Measurements from ENCODE around the gene PLPPR1. TPM values are rescaled to one million over a fixed set of nuclear protein-coding genes. Genes with fewer than 3 reads are reported as not detected.
"Not testable (repeated sequence)": the region's sequence is repeated elsewhere in the genome, so short reads cannot be mapped to it uniquely, and the experiment has no call there.

The PLPPR1 gene
- total RNA-seq, 1 donor from 2014 or later: not detected

DNA sequence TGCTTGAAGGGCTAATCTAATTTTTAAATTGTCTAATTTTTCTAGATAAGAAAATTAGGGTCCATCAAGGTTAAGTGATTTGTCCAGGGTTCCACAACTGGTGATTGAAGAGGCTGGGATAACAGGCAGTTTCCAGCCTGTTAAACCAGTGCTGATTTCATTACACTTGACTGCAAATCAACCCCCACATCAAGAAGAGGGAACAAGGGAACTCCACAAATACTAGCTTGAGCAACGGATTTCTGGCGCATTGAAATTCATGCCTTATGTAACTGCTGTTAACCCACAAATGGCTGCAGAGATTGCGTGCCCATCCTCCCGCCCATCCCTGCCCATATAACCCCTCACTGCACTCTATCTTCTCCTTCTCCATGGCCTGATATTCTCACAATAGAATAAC lies 10.0 kb downstream of the PLPPR1 start:
- no peak for DNase-seq (ENCODE audit: low spot score)
- intact Hi-C loops (cut with DNase I): no loop called here

DNA sequence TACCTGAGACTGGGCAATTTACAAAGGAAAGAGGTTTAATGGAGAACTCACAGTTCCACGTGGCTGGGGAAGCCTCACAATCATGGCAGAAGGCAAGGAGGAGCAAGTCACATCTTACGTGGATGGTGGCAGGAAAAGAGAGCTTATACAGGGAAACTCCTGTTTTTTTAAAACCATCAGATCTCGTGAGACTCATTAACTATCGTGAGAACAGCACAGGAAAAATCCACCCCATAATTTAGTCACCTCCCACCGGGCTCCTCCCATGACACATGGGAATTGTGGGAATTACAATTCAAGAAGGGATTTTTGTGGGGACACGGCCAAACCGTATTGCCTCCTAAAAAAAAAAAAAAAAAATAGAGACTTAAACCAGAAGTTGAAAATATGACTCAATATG lies 11.1 kb downstream of the PLPPR1 start:
- DNase-seq (ENCODE audit: low spot score); intact Hi-C loops (cut with DNase I): not testable (repeated sequence)

DNA sequence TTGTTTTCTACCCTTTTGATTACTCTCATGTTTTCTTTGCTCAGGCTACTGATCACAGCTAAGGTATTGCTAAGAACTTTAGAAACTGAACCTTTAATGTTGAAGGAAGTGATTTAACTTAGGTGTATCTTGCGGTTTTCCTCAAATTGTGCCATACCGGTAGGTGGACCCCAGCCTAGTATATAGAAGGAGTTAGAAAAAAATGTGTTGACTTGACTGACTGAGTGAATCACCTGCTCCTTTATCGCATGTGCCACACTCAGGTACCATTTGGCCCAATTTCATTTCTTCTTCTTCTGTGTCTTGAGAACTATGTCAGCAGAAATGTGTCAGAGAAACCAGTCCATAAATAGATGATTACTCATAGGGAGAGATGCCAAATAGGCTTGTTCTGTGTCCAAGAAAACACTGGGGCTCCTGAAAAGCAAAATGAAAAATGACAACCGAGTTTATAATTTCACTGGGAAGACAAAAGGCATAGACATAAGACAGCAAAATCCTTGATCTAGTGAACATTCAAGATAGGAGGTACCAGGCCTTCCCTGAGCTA lies 19.4 kb downstream of the PLPPR1 start:
- no peak for DNase-seq (ENCODE audit: low spot score)
- intact Hi-C loops (cut with DNase I): no loop called here

DNA sequence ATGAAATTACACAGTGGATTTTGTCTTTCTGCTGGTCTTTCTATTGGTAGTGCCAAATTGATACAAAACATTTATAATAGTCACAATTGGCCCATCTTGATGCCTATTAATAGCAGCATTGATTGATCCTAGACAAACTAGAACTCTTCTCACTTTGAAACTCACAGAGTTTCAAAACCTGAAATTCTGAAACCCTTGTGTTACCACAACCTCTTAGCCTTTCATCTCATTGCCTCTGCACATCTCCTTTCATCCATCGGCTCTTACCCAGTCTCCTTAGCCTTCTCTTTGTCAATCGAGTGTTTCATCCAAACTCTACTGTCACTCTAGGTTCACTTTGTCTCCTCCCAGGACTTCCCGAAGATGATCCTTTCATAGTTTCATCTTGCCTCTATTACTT lies 22.1 kb downstream of the PLPPR1 start:
- no peak for DNase-seq (ENCODE audit: low spot score)
- intact Hi-C loops (cut with DNase I): no loop called here

DNA sequence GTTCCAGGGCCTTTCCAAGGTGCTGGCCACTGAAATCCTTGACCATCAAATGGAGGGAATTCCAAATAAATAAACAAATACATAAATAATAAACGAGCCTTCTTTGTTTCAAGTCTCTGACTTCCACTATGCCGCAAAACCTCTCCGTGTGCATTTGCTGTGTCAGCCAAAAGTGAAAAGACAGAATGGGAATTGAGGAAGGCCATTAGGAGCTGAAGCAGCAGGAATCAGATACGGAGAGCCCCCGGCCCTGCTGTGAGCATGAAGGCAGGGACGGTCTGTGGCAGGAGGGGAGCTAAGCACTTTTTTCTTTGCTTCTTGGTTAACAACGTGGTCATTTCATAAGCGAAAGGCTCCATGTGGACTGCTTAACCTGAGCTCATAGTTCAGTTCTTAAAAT lies 26.1 kb downstream of the PLPPR1 start:
- intact Hi-C loops (cut with DNase I): no loop called here
- no peak for DNase-seq (ENCODE audit: low spot score)

DNA sequence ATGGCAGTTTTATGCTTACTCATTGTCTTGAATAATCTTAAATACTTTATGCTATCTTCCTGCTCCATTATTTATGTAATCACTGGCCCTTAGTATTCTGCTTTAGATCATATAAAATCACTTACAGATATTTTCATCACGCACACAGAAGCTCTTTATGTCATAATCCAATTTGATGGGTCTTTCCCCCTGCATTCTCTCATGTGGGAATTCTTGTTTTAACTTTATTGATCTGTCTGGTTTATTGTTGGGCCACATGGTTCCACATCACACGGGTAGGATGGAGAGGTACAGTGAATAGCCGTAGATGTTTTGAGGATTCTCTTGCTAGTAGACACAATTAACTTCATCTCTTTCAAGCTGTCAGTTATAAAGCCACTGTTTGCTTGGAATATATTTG lies 27.0 kb downstream of the PLPPR1 start:
- intact Hi-C loops (cut with DNase I): no loop called here
- DNase-seq (ENCODE audit: low spot score): no peak

DNA sequence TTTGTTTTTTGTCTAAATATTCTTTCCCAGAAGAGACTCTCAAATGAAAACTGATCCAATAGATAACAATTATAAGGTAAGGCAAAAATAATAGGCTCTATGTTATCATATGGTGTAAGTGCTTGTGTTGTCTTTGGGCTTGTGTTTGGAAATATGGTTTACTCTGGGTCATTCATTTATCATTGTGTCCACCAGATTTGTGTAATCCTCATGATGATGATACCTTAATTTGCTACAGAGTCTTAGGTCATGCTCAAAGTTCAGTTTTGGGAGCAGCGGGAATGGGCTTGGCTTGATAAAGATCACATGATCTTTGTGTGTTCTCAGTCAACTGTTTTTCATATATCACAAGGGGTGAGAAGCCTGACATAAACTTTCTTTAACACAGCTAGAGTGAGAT lies 34.2 kb downstream of the PLPPR1 start:
- intact Hi-C loops (cut with DNase I): no loop called here
- DNase-seq (ENCODE audit: low spot score): no peak

DNA sequence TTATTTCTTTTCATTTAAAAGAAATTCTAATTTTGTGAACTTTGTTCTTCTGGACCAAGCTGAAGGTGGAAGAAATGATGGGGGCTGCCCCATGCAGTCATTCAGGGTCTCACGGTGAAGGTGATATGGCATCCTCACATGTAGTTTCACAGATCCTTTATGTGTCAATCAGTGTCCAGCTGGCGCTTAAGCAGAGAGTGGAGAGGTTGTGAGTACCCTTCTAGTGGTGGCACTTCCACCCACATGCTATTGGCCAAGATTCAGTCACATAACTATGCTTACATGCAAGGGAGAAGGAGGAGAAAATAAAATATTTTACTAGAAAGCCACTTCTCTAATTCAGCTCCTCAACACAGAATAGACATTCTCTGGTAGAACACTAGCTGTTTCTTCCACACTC lies 34.7 kb downstream of the PLPPR1 start:
- DNase-seq (ENCODE audit: low spot score): no peak
- intact Hi-C loops (cut with DNase I): no loop called here

DNA sequence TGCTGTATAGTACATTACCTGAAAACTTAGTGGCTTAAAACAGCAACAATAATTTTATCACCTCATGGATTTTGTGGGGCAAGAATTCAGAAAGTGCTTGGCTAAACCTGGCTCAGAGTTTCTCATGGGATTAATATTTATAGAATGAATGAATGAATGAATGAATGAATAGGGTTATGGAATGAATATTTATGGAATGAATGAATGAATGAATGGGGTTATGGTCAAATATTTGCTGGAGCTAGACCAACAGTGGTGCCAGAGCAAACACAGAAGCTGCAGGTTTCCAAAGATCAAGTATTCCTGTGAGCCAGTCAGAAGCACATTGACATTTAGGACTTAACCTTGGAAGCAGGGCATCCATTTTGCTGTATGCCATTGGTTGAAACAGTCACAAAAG lies 35.7 kb downstream of the PLPPR1 start:
- no peak for DNase-seq (ENCODE audit: low spot score)
- intact Hi-C loops (cut with DNase I): no loop called here

DNA sequence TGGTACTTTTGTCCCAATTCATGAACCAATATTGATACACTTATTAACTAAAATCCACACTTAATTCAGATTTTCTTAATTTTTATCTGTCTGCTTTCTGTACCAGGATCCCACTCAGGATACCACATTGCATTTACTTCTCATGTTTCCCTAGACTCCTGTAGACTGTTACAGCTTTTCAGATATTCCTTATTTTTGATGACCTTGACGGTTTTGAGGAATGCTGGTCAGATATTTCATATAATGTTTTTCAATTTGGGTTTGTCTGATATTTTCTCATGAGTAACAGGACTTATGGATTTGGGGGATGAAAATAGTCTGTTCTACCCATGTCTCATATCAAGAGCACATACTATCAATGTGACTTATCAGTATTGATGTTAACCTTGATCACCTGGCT lies 37.4 kb downstream of the PLPPR1 start:
- intact Hi-C loops (cut with DNase I): no loop called here
- no peak for DNase-seq (ENCODE audit: low spot score)

DNA sequence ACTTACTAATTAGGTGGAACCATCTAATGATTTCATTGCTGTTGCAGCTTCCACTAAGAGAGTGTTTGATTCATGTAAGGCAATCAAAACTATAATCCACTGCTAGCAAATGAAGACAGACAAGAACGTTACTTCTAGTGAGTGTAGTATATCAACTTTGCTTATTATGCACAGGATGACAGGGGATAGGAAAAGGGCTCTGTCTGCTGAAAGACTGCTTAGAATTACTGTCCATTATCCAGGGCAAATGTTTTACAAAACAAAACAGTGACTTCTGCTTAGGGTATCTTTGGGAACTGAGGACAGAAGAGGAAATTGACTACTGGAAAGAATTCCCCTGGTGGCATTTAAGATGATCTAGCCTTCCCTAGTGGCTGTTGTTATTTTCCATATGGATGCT lies 40.2 kb downstream of the PLPPR1 start:
- intact Hi-C loops (cut with DNase I): no loop called here

DNA sequence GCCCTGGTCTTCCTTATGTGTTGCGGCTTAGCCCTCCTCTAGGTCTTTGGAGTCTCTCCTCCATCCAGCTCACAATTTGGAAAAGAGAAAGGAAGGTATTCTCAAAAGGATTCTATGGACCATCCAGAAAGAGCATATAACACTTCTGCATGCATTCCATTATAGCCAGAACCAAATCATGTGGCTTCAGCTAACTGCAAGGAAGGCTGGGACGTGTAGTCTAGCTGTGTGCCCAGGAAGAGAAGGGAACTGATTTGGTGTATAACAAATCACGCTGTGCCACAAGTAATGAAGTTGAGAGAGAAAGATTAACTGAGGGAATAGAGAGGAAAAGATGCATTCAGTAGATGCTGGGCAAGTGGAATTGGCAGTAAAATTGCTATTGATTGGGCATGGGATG lies 43.7 kb downstream of the PLPPR1 start:
- DNase-seq (ENCODE audit: low spot score): no peak
- intact Hi-C loops (cut with DNase I): no loop called here

More for the DNA sequence above, 40.2 kb downstream of the PLPPR1 start:
- no peak for DNase-seq (ENCODE audit: low spot score)

DNA sequence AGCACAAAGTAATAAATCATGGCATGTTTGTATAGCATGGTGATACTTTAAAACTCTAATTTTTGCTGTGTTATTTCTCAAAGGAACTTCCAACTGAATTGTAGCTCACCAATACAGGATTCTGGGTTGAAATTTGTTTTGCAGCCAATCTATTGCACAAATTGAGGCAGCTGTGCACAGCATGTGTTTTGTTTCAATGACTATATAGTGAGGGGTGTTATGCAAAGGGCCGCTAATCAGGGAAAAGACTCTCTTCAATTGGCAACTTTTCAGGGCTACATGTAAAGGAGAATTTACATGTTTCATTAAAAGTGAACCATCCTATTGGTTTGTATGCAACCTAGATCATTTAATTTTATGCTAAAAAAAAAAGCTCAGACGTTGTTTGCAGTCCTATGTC lies 44.6 kb downstream of the PLPPR1 start:
- DNase-seq (ENCODE audit: low spot score): no peak
- intact Hi-C loops (cut with DNase I): no loop called here

DNA sequence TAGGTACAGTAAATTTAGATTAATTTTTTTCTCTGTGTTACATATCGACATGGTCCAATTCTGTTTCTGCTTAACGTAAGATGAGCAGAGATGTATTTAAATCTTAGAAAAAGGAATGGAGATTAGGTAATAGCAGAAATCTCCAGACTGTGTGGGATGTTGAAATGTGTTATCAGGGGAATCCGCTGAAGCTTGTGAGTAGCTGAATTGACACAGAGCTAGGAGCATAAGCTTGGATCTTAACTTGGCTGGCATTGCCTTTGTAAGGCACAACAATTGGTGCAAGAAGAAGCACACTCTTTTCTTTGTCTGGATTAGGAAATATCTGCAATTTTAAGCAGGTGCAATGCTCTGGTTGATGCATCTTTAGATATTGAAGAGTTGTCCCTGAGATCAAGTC lies 53.1 kb downstream of the PLPPR1 start:
- DNase-seq (ENCODE audit: low spot score): no peak
- intact Hi-C loops (cut with DNase I): no loop called here

DNA sequence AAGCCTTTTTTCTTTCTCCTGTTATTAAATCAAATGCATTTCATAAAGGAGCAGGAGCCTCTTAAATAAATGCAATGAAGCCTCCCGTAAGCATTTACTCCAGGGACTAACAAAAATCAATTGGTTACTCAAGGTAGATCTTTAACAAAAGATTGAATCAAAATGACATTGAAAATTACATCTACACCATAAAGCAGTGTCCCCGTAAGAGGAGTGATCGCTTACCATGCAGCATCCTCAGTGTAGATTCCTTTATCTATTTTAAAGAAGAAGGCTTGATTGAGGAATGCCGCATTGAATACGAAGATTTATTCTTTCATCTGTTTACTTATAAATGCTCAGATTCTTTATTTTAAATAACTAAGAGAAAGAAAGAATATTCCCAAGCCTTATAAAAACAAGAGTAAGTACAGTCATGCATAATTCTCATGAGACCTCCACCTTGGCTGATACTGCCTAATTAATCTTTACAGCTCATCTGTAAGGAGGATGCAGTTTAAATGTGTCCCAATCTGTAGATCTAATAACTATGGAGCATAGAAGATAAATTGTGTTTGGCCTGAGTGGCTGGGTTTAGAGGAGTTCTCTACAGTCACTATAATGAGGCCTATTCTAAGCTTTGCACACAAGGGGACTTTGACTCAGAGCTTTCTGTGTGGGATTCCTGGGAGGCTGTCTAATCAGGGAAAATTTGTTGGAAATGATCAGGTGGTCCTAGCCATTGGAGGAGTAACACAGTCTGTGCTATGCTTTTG lies 55.1 kb downstream of the PLPPR1 start:
- DNase-seq (ENCODE audit: low spot score): no peak
- intact Hi-C loops (cut with DNase I): no loop called here

DNA sequence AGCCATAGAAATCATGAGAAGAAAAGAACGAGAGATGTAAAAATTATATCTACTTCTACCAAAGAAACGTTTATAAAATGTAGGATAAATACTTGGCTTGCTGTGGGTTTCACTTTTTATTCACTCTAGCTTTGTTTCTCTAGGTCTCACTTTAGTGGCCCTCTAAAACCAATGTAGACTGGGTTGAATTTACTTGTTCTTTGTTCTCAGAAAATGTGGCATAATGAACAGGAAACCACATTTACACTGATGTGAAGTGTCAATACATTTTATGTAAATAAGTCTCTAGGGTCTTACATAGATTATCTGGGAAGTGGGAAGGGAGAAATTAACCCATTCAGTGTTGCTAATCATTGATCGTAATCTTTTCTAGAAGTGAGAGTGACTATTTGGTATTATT lies 58.9 kb downstream of the PLPPR1 start:
- DNase-seq (ENCODE audit: low spot score): no peak
- intact Hi-C loops (cut with DNase I): no loop called here

DNA sequence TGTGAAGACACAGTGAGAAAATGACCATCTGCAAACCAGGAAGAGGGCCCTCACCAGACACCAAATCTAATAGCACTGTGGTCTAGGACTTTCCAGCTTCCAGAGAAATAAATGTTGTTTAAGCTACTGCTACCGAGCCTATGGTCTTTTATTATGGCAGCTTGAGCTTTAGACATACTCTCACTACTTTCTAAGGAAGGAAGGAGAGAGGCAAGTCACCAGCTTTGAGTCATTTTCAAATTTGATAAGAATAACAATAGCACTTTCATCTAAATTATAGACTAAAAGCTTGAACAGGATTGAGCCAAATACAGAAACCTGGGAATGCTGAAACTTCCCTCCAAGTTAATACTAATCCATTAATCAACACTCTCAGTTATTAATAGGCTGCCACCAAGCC lies 64.4 kb downstream of the PLPPR1 start:
- intact Hi-C loops (cut with DNase I): no loop called here

DNA sequence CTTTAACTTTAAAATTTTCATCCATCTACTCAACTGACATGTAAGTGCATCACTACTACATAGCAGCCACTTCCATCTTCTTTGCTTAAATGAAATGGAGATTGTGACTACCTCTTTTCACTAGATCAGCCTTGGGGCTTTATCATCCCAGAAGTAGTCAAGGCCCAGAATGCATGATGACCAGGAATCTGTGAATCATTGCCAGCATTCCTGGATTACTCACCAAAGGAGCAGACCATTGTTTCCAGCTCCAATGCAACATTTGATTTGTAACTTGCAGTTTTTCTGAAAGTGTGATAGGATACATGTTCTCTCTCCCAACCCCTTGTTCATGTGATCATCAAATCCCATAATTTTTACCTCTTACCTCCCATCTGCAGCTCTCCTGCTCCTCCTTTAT lies 65.1 kb downstream of the PLPPR1 start:
- intact Hi-C loops (cut with DNase I): no loop called here
- no peak for DNase-seq (ENCODE audit: low spot score)

More for the DNA sequence above, 64.4 kb downstream of the PLPPR1 start:
- DNase-seq (ENCODE audit: low spot score): no peak

DNA sequence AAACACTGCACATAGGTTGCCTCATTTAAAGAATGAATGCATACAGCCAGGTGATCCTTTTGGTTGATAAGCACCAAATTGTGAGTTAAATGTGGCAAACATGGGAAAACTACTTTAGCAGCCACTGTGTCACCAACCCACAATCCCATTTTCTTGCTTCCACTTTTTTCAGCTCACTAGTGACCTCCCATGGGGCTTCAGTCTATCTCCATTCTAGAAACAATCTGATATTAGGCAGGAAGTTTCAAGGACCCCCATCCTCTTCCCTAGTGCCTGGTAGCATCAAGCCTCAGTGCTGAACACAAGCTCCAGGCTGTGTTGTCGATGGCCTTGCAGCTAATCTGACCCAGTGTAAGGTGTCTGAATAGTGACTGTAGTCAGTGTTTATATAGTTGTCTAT lies 66.2 kb downstream of the PLPPR1 start:
- DNase-seq (ENCODE audit: low spot score): no peak

DNA sequence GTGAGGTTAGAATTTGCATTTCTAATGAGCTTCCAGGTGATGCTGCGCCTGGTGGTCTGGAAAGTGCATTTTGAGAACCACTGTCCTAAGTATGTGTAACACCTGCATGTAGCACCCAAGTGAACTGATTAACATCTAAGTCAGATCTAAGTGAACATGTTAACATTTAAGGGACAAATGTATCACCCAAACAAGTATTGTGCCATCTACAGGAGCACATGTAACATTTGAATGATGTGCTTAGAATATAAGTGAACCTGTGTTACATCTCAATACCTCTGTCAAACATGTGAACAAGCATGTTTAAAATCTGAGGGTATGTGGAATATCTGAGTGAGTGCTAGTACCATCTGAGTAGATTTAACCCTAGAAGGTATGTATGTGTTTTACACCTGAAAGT lies 68.7 kb downstream of the PLPPR1 start:
- no peak for DNase-seq (ENCODE audit: low spot score)
- intact Hi-C loops (cut with DNase I): no loop called here

More for the DNA sequence above, 66.2 kb downstream of the PLPPR1 start:
- intact Hi-C loops (cut with DNase I): no loop called here

DNA sequence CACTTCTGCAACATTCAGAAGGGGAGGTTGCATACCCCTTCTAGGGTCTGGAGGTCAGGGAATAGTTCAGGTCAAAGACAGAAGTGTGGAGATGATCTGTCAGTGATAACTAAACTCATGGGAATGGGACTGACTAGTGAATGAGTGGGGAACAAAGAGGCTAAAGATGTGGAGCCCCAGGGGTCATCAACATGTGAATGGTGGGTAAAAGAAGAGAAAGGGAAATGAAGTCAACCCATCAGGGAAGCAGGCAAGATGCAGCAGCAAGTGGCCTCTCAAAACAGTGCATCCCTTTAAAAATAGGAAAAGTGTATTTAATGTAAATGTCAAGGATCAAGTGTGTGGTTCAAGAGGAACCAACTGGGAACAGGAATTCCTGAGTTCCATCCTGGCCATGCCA lies 69.9 kb downstream of the PLPPR1 start:
- intact Hi-C loops (cut with DNase I): no loop called here
- DNase-seq (ENCODE audit: low spot score): no peak

DNA sequence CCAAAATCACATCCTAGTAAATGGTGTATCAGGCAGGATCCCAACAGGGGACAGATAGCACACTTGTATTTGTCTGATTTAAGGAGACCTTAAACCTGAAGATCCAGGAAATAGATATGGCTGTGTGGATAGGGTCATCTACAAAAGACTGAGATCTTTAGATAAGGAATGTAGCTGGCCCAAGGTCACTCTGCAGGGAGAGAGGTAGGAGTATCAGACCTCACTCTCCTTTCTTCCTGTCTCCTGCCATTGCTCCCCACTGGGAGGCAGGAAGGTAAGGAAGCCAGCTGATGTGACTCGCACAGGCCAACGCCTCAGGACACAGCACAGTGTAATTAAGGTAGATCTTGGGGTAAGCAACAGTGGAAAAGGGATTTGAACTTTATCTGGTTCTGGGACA lies 85.8 kb downstream of the PLPPR1 start:
- no peak for DNase-seq (ENCODE audit: low spot score)
- intact Hi-C loops (cut with DNase I): no loop called here

Measured in cardiac septum (tissue), 1 donor.